Measurements from ENCODE around the gene ONECUT3.

DNA sequence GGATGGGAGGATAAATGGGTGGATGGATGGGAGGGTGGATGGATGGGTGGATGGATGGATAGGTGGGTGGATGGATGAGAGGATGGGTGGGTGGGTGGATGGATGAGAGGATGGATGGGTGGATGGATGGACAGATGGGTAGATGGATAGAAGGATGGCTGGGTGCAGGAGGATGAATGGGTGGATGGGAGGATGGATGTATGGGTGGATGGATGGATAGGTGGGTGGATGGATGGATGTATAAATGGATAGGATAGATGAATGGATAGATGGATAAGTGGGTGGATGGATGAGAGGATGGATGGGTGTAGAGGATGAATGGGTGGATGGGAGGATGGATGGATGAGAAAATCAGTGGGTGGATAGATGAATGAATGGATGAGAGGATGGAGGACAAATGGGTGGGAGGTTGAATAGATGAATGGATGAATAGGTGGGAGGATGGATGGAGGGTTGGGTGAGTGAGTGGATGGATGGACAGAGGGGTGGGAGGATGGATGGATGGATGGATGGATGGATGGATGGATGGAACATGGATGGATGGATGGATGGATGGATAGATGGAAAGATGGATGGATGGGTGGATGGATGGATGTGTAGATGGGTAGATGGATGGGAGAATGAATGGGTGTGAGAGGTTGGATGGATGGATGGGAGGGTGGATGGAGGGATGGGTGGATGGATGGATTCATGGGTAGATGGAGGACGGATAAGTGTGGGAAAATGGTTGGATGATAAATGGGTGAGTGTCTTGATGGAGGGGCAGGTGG is 35.9 kb upstream of the ONECUT3 start:
- TF ChIP-seq WT1 (tag by site-specific recombination; IDR thresholded peaks at IDR 0.05) (no peak), HOXA7 (CRISPR knock-in tag; IDR thresholded peaks at IDR 0.05; ENCODE audit: borderline replicate concordance) (no peak)

All from HEK293 (cell line).